GM15510 (cell line): ENCODE data around the gene SLC46A2.

ENCODE experiments used
- POLR2A ChIP-seq: IDR thresholded peaks from 3 replicates; pipeline ENCODE4 v1.6.1; 2011; ENCODE audit warnings: borderline replicate concordance; ENCODE audit not compliant: insufficient read length; ENCODE audit errors: extremely low read depth

The SLC46A2 gene, protein sequence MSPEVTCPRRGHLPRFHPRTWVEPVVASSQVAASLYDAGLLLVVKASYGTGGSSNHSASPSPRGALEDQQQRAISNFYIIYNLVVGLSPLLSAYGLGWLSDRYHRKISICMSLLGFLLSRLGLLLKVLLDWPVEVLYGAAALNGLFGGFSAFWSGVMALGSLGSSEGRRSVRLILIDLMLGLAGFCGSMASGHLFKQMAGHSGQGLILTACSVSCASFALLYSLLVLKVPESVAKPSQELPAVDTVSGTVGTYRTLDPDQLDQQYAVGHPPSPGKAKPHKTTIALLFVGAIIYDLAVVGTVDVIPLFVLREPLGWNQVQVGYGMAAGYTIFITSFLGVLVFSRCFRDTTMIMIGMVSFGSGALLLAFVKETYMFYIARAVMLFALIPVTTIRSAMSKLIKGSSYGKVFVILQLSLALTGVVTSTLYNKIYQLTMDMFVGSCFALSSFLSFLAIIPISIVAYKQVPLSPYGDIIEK

DNA sequence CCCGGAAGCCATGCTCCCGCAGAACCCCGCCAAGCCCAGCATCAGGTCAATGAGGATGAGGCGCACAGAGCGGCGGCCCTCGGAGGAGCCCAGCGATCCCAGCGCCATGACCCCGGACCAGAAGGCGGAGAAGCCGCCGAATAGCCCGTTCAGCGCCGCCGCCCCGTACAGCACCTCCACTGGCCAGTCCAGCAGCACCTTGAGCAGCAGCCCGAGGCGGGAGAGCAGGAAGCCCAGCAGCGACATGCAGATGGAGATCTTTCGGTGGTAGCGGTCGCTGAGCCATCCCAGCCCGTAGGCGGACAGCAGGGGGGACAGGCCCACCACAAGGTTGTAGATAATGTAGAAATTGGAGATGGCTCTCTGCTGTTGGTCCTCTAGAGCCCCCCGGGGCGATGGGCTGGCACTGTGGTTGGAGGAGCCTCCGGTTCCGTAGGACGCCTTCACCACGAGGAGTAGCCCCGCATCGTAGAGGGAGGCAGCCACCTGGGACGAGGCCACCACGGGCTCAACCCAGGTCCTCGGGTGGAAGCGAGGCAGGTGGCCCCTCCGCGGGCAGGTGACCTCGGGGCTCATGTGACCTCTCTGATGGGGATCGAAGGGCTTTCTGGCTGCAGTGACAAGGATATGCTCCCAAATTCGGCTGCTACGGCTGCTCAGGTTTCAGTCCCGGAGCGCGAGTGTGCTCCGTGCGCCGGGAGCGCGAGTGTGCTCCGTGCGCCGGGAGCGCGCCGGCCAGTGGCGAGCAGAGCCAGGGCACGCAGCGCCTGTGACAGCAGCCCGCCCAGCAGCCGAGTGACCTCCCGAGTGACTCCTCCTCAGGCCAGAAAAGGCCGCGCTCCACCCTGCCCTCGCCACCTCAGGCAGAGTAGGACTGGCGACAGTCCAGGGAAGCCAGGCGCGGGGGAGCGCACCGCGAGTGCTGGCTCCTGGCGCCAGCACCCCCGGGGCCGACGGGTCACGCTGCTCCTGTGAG lies at the start of gene SLC46A2:
Gene SLC46A2, minus strand, starts transcription at position 771 of the 976 bp plus-strand sequence. Its CDS starts 195 bp downstream, at position 576.
- no peak for TF ChIP-seq POLR2A

DNA sequence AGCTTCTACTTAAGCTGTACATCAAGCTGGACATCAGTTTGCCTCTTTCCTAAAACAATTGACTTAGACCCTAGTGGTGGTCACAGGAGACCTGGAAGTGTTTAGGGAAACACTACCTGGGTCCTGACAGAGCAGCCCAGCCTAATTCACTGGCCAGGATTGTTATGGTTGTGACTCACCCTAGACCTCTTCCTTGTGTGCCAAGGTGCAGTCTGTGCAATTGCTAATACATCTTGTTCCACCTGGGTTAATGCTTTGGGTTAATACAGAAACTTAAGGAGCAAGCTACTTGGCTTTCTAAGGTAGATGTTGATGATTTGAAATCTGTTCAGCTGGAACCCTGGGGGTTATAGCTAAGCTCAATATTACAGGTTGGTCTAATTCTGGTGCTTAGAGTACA lies 48.7 kb upstream of the SLC46A2 start:
- no peak for TF ChIP-seq POLR2A

DNA sequence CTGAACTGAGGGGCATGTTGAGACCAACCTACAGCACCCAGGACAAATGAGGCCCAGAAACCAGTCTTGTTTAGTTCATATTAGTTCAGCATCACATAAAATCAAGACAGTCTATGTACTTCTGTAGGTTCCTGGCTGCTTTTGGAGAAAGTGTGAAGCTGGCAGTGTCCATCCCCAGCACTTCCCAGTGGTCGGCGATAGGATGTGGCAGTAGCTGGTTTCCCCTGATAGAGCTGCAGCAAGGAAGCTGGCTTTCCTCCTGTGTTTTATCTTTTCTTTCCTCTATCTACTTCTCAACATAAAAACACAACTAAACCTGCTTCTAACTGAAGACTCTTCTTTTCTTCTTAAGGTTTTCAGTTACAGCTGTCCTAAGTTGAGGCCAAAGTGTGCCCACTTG lies 43.0 kb upstream of the SLC46A2 start:
- no peak for TF ChIP-seq POLR2A

DNA sequence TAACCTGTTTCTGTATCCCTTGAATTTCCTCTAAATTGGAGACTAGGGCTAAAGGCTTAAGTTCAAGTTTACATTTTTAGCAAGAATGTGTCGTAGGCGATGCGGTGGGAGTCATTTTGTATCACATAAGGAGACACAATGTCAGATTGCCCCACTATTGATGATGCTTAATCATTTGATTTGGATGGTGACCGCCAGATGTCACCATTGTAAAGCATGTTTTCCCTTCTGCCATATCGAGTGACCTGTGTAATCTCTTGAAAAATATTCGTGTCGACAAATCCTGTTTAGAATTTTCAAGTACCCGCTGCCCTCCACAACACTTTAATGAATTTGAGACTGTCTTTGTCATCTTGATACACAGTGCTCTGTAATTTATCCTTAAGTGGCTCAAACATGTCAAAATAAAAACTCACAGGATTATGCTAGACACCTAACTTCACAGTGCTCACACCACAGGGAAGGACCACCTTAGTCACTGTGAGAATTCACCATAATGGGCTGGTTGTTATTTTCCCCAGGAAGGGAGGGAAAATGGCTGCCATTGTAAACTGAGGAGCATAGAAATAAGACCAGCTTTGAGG lies 34.5 kb upstream of the SLC46A2 start:
- no peak for TF ChIP-seq POLR2A

DNA sequence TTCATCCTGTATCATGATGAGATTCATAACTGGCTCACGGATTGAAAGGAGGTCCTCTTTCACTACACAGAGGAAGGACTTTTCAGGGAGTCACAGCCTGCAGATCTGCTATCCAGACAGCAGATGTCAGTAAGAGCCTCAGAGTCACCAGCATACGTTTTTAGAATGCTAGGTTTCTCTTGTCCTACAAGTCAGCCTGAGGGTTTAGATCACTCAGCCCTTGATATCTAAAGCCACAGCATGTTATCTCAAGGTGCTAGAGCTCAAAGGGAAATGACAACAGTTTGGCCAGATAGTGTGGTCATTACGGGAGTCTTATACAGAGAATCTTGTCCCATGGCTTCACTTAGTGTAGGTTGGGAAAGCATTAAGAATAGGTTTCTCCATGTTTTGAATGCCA lies 30.9 kb upstream of the SLC46A2 start:
- TF ChIP-seq POLR2A = no peak

DNA sequence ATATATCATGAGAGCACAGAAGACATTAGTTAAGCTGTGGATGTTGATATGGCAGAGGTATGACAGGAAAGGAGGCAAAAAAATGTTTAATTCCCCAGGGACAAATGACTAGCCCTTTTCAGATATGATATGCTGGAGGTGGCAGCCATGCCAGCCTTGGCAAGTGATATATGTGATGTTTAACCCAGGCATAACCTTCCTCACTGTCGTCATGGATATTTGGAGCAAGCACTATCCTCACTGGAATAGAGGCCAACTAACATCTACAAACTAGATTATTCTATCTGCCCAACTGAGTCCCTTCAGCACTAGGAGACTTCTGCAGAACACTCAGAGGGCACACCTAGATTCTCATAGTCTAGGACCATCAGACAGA lies 27.3 kb upstream of the SLC46A2 start:
- no peak for TF ChIP-seq POLR2A

DNA sequence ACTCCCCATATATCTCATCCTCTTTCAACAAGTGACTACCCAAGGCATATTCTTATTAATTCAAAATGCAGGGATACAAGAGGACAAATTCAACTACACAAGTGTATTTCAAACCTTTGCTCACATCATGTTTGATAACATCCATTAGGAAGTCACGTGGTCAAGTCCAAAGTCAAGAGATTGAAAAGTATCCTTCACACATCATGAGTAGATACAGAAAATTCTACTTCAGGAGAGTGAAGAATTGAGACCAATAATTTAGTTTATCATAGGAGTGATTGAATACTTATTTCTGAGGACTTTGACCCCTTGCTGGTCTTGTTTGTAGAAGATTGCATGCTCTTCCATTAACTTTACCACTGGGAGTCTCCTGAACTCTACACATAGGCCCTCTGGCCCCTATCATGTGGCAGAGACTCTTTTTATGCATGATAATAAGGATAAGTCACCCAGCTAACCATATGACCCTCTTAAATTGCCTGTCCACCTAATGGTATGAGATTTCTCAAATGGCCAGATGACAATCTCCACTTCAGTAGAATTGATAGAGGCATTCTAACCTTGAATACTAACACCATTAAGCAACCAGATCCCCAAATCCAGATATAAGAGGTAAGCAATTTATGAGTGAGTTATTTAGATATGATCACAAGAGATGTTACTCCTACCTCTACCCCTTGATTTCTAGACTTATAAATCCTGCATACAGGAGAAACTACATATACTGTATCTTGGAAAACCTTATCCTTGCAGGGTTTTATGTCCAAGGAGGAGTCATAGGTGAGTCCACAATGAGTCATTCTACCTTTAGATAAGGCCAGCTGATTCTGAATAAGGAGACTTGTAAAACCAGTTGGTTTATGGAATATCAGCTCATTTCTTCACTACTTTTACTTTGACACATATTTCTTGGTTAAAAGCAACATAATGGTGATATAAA lies 26.6 kb upstream of the SLC46A2 start:
- no peak for TF ChIP-seq POLR2A

DNA sequence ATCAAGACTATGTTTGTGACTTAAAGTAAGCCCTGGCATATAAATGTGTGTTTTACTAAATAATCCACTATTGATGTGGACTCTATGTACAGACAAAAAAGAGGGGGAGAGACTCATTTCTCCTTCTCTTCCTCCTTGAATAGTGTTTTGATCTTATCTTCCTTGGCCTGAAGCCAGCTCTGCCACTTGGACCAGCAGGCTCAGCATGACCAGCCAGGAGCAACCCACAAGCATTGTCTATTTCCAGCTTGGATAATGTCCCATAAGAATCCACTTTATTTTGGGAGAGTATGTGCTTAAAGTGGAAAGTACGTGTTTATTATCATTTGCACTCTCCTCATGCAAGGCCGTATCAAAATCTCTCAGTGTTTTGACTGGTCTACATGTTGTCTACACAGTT lies 23.8 kb upstream of the SLC46A2 start:
- TF ChIP-seq POLR2A = no peak

DNA sequence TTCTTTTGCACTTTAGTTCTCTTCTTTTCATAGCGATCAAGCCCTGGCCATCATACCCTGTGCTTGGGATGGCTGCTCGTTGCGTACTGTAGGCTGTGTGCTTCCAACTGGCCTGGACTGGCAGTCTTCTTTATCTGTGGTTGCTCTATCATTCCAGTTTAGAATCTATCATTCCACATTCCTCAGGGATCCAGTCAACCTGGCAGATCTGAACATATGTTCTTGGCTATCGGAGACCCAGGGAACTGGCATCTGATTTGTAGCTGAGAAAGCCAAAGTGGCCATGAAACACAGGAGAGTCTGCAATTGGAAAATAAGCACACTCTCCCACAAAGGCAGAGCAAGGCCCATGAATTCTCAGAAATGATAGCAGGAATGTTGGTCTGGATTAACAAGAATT lies 22.6 kb upstream of the SLC46A2 start:
- no peak for TF ChIP-seq POLR2A

DNA sequence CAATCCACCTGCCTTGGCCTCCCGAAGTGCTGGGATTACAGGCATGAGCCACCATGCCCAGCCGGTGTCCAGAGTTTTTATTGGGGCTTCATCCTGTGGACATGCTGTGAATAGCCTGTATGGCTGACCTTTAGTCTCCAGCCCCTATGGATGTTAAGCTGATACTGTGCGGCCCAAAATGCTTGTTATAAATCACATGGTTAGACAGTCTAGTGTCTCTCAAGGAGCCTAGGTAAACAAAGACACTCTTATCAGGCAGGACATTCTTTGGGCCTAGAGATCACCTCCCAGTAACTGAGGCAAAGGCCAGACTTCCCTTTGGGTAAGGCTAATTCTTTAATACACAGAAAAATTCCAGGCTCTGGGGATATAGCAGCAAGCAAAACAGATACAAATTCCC lies 22.0 kb upstream of the SLC46A2 start:
- TF ChIP-seq POLR2A = no peak

DNA sequence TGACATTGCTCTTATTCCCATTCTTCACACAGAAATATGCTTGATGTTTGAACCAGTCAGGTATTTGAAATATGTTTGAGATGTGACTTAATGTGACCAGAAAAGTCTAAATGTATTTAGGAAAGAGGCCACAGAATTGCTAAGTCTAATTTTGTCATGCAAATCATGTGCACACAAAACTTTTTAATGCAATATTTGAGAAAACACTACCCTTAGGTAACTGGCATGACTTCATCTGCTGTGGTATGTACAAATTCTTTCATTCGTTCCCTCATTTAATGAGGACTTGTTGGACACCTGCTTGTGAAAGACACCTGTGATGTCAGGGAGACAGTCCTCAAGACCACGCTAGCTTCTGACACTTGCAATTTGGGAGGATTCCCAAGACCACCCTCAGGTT lies 21.1 kb upstream of the SLC46A2 start:
- no peak for TF ChIP-seq POLR2A

DNA sequence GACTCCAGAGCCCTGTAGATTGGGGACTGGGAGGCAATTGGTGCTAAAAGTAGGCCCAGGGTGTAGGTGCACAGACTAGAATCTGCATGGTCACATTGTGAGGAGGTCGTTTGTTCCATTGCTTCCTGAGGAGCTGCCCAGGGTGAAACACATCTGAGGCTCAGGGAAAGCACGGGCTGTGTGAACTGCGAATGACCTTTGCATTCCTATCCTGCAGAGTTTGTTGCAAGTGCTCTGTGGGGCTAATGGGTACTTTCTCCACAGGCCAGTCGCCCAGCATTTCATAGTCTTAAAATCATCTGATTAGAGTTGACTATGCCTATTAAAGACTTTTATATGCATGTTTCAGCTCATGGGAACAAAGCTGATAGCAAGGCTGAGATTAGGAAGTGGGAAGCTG lies 14.4 kb upstream of the SLC46A2 start:
- TF ChIP-seq POLR2A = no peak

DNA sequence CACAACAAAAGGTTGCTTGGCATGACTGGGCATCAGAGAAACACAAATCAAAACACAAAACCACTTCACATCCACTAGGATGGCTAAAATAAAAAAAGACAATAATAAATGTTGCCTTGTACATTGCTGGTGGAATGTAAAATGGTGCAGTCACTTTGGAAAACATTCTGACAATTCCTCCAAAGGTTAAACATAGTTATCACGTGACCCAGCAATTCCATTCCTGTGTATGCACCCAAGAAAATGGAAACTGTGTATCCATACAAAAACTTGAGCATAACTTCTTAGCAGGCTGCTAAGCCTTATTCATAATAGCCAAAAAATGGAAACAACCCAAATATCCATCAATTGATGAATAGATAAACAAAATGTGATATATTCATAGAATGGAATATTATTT lies 10.2 kb upstream of the SLC46A2 start:
- TF ChIP-seq POLR2A = no peak

DNA sequence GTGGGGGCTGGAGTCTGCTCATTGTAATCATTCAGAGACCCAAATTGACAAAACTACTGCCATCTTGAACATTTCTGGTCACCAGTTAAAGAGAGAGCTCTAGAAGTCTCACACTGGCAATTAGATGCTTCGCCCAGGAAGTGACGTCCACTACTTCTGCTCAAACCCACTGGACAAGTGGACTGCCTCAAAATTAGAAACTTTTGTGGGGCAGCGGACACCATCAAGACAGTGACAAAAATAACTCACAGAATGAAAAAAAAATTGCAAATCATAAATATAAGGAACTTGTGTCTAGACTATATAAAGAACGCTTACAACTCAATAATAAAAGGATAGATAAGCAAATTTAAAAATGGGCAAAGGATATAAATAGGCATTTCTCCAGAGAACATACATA lies 9.8 kb upstream of the SLC46A2 start:
- no peak for TF ChIP-seq POLR2A
